ENCODE data around the gene ADRA2C. TPM values are rescaled to one million over a fixed set of nuclear protein-coding genes. Genes with fewer than 3 reads are reported as not detected.

The ADRA2C gene
- polyA plus RNA-seq, 12 donors: 1.2 to 2.7 (median 1.8) TPM; not detected in 2

GRCh38 chr4:3775576-3775975, 9.4 kb downstream of the ADRA2C start:
- no peak for DNase-seq

DNA sequence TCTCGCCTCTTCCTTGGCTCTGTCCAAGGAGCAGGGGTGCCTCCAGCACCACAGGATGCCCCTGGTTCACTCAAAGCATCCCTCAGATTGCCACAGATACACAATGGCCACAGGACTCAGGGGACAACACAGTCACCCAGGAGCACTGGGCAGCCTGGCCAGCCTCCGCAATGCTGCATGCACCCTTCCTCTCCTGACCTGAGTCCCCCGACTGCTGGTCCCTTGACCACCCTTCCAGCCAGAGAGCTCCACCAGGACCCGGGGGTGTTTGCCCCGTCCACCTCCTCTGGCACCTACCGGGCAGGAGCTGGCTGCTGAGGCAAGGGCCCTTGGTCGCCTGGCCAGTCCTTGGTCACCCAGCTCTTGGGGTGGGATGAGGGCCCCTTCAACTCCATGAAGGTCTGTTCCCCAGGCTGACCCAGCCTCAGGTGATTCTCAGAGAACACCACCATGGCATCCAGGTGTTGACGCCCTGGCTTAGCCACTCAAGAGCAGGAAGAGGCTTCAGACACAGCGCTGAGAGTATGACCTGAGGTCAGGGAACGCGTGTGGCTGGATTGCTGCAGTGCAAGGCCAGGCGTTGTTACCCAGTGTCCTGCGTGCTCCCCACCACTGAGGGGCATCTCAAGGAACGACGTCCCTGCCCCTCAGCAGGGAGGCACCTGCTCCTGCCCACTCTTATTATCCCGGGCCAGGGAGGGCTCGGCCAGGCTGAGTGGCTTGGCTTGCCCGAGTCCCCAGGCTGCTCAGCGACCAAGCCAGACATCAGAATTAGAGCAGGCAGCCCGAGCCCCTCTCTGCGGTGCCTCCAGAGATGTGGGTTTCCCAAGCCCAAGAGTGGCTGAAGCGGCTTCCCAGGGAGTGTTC, 10.2 kb downstream of the ADRA2C start:
- DNase-seq: no peak

GRCh38 chr4:3777033-3777390, 10.8 kb downstream of the ADRA2C start:
- DNase-seq: no peak

GRCh38 chr4:3777669-3778068, 11.5 kb downstream of the ADRA2C start:
- DNase-seq: no peak

GRCh38 chr4:3779509-3779908, 13.3 kb downstream of the ADRA2C start:
- DNase-seq: no peak

DNA sequence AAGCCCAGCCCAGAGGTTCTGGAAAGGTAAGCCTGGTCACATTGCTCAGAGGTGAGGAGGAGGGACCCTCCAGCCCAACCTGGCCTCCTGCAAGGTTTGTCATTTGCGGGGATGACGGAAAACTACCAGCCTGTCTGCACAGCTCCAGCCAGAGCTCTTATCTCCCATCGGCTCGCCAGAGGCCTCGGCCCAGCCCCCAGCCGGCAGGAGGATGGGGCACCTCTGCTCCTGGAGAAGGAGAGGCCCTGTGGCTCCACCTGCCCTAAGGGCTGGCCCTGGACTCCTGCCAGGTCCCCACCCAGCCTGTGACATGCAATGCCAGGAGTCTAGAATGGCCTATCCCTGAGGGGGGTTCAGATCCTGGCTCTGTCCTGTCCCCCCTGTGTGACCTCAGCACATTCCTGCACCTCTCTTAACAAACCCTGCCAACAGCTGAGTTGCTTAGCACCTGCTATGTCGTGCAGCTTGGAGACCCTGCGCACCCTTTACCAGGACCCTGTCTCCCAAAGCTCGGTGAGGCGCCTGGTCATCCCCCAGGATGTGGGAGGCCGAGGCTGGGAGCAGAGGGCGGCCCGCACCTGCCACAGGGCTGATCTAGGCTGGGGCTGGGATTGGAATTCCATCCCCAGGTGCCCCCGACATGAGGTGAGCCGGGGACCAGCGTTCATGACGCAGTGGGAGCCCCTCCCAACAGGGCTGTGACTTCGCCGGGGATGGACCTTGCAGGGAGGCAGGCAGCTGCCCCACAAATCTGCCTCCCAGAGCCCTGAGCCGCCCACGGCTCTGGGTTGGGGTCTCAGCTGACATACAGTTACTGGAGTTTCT, 14.4 kb downstream of the ADRA2C start:
- no peak for DNase-seq

- no peak for DNase-seq
Measured at GRCh38 chr4:3781193-3781886, 15.2 kb downstream of the ADRA2C start.

- no peak for DNase-seq
Measured at GRCh38 chr4:3781997-3782930, 16.1 kb downstream of the ADRA2C start.

- DNase-seq: no peak
Measured at GRCh38 chr4:3783693-3784306, 17.6 kb downstream of the ADRA2C start.

GRCh38 chr4:3784454-3785291, 18.5 kb downstream of the ADRA2C start:
- no peak for DNase-seq

- no peak for DNase-seq
Measured at GRCh38 chr4:3785292-3785565, 19.0 kb downstream of the ADRA2C start.

GRCh38 chr4:3786196-3786869, 20.1 kb downstream of the ADRA2C start:
- DNase-seq: peak; percentile 27

DNA sequence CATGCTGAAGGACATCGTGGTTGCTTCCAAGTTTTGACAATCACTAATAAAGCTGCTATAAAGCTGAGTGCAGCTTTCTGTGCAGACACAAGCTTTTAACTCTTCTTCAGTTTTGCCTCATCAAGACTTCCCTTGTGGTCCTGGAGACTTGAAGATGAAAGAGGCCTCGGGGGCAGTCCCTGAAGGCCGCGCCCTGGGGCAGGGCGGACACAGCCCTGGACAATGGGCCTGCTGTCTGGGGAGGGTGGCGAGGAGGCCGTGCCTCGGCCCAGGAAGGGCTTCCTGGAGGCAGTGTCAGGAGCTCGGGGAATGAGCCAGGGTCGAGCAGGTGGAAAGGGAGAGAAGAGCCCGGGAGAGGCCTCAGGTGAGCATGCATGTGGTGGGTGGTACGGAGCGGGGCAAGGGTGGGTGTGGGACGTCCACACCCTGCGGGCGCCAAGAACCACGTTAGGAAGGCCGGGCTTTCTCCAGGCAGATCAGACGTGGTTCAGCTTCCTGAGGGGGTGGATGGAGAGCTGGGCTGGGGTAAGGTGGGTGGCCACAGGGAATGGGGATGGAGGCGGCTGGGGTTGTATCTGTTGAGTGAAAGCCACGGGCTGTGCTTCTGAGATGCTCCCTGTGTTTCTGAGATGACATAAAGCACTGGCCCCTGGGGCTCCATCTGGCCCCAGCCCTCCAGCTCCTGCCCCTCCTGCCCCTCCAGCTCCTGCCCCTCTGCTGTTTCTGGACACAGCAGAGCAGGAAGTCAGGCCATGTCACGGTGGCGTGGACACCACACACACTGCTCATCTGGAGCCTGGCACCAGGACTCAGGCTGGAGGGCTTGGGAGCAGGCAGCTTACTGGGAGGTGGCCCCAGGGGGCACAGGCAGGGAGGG, 21.5 kb downstream of the ADRA2C start:
- no peak for DNase-seq

- no peak for DNase-seq
Measured at GRCh38 chr4:3788366-3788660, 22.1 kb downstream of the ADRA2C start.

- no peak for DNase-seq
Measured at GRCh38 chr4:3789587-3789986, 23.4 kb downstream of the ADRA2C start.

DNA sequence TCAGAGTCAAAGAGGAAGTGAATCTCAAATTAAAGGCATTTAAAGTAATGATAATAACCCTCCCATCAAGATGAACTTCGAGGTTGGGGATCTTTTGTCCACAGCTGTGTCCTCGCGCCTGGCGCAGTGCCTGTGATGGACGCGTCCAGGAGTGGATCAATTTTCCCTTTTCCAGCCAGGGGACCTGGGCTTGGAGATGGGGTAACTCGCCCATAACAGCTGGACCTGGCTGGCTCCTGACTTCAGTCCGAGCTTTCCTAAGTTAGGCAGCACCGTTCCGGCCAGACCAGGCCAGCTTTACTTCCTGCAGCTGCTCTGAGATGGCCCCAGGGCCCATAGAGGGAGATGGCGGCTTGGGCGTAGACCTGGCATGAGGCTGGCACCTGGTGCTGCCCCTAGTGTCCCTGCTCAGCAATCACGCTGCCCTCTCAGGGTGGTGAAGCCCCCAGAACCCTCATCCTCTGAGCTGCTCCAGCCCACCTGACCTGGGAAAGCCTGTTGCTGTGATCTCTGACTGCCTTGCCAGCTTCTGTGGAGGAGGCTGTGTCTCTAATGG, 23.9 kb downstream of the ADRA2C start:
- no peak for DNase-seq

GRCh38 chr4:3791256-3791655, 25.1 kb downstream of the ADRA2C start:
- DNase-seq: no peak

DNA sequence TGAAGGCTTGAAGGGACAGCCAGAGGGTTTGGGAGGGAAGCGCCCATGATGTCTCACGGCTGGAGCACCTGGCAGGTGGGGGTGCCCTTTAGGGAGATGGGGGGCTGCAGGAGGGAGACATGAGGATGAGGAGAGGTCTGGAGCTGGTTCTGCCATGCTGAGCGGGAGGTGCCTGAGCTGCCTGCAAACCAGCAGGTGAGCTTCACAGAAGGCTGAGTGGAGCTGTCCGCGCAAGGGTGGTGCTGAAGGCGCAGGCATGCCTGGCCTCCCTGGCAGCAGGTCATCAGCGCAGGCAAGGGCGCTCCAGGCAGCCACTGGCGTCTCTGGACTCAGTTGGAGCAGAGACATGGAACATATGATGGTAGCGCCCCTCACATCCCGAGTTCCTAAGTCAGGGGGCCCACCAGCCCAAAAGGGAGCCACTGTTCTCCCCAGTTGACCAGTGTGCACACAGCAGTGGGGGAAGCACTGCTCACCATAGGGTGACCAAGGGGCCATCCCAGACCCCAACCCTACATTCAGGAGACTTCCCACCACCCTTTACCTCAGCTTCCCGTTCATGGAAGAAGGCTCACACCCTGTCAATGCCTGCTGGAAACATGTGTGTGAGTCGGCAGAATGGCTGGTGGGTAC, 25.8 kb downstream of the ADRA2C start:
- peak; percentile 43 for DNase-seq
